HuH-7 (cell line): Measurements from ENCODE around the gene BMS1.
"Not testable (repeated sequence)": the region's sequence is repeated elsewhere in the genome, so short reads cannot be mapped to it uniquely, and the experiment has no call there.

Experiments used
- DNase-seq: peaks from one replicate; pipeline ENCODE4 v3.0.0; 2011; ENCODE audit warnings: low spot score

Gene BMS1

DNA sequence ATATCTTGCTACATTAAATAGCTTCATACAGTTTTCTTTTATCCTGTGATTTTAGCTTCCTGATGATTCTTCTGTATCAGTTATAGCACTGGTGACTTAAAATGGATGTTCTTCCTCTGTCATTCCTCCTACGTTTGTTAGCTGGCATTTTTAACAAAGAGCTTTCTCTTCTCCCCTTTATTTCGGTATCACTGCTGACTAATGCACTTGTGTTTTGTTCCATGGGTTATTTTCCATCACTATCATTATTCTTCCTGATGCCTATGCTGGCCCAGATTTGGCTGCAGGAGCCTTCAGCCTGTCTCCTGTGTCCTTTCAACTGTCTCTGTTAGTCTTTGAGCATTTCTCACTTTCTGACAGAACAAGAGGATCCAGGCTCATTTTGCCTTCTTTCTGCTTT lies 13.1 kb downstream of the BMS1 start:
- DNase-seq, result no peak

DNA sequence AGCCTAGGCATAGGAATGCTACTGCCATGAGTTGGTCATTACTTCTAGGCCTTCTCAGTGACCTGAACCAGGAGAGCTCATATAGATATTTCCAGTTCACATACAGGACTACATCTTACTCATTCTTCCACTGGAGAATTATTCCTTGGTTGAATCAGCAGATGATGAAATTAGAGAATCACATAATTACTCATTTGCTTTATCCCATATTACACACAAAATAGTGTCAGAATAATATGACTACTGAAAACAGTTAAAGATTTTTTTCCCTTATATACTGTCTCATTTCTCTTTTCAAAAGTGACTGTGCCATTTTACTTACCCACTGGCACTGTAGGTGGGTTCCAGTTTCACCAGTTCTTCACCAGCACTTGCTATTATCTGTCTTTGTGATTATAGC lies 18.5 kb downstream of the BMS1 start:
- no peak for DNase-seq

DNA sequence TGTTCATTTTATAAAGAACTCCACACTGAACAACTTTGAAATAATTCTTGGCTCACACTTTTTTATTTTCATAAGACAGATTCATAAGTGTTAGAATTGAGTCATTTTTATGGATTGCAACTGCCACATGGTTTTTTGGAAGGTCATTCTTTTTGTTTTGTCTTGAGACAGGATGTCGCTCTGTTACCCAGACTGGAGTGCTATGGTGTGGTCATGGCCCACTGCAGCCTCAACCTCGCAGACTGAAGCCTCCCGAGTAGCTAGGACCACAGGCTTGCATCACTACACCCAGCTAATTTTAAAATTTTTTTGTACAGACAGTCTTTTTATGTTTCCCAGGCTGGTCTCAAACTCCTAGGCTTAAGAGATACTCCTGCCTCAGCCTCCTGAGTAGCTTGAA lies 20.3 kb downstream of the BMS1 start:
- no peak for DNase-seq

DNA sequence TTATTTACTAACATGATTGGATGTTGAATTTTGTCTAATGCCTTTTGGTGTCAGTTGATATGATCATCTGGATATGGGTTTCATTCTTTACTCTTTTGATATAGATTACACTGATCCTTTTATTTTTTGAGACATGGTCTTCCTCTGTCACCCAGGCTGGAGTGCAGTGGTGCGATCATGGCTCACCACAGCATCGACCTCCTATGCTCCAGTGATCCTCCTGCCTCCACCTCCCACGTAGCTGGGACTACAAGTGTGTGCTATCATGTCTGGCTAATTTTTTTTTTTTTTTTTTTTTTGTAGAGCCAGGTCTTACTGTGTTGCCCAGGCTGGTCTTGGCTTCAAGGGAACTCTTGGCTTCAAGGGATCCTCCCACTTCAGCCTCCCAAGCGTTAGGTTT lies 27.1 kb downstream of the BMS1 start:
- DNase-seq, result no peak

DNA sequence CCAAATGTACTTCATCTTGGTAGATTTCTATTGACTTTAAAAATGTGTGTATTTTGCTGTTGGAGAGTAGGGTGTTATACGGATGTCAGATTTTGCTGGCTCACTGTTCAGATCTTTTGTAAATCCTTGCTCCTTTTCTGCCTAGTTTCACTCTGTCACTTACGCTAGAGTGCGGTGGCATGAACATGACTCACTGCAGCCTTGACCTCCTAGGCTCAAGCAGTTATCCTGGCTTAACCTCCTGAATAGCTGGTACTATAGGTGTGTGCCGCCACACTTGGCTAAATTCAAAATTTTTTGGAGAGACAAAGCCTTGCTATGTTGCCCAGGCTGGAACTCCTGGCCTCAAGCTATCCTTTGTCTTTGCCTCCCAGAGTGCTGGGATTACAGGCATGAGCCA lies 29.4 kb downstream of the BMS1 start:
- no peak for DNase-seq

DNA sequence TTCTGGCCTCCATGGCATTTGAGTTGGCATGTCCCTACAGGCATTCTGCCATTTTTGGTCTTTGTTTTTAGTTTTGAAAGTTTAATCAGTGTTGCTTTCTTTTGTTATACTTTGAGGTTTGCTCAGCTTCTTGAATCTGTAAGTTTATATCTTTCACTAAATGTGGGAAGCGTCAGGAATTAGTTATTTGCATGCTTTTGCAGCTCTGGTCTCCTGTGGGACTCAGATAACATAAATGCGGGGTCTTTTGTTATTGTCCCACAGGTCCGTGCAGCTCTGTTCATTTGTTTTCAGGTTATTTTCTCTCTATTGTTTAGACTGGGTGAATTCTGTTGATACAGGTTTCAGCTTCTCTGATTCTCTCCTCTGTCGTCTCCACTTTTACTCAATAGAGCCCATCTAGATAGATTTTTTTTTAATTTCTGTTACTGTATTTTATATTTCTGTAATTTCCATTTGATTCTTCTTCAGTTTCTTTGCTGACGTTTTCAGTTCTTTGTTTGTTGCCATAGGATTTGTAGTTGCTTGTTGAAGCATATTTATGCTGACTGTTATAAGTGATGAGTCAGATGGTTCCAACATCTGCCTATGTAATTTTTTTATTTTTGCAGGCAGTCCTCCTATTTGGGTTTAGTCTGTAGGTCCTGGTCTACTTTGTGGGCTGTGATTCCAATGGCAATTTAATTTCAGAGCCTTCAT lies 31.5 kb downstream of the BMS1 start:
- not testable (repeated sequence) for DNase-seq

DNA sequence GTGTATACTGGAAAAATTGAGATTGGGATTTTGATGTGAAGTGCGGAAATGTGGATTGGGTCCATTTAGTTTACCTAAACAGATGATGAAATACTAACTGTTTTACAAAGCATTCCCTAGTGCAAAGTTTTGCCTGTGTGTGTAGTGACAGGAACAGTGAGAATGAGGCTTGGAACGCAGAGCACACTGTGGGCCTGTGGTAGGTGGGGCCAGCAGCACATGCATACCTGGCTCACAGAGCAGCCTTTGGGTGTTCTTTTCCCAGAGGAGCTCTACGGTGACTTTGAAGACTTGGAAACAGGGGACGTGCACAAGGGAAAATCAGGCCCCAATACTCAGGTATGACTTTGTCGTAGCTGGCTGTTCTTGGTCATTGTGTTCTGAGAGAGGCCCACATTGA lies 33.7 kb downstream of the BMS1 start:
- not testable (repeated sequence) for DNase-seq

DNA sequence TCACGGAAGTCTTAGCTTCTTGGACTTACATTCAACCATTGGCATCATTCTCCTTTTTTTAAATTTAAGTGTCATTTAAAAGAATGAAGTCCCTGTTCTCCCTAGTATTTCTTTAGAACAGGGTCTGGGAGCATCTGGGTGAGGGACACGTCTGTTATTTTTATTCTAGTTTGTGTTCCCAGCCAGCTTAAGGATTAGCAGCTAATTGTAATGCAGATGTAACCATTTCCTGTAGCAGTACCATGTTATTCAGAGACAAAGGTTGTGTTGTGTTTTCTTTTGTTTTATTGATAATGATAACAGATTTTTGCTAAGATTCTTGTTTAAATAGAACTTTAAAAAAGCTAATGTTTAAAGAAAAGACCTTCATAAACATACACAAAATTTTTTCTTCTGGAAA lies 34.3 kb downstream of the BMS1 start:
- no peak for DNase-seq

DNA sequence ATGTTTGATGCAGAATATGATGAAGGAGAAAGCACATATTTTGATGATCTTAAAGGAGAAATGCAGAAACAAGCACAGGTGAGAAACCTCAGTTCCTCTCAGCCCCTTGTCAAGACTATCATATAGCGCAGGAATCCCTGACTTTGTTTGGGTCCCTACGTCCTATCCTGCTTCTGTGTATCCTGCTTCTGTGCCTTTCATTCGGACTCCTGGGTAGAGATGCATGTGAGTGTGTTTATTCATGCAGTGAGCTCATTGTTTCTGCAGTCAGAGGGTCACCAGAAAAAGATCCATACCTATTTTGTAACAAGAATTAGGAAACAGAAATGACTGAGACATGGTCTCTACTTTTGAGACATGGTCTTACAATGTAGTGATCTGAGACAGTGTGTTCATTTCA lies 34.8 kb downstream of the BMS1 start:
- DNase-seq, result not testable (repeated sequence)

DNA sequence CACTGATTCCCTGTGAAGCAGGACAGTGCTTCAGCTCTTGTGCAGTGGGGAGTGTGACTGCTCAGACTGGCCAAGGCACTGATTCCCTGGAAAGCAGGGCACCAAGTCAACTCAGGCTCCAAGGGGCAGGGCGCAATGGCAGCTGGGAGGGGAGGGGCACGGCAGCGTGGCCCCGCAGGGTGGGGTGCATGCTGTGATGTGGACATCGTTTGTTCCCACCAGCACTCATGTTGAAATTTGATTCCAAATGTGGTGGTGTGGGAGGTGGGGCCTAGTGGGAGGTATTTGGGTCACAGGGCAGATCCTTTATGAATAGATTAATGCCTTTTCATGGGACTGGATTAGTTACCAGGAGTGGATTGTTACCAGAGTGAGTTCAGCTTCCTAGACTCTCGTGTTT lies 44.2 kb downstream of the BMS1 start:
- DNase-seq, result not testable (repeated sequence)

DNA sequence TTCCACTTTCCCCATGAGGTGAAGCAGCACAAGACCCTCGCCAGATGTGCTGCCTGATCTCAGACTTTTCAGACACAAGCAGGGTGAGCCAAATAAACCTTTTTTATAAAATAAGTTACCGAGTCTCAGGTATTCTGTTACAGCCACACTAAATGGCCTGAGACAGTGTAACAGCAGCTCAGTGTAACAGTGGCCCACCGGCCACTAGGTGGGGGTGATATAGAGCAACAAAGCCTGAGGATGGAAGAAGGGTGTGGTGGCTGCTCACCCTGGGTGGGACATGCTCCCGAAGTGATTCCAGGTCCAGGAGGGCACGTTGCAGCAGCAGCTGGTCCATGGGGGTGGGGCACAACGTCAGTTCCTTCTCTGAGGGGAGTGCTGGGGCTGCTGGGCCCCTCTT lies 44.6 kb downstream of the BMS1 start:
- DNase-seq, result no peak

DNA sequence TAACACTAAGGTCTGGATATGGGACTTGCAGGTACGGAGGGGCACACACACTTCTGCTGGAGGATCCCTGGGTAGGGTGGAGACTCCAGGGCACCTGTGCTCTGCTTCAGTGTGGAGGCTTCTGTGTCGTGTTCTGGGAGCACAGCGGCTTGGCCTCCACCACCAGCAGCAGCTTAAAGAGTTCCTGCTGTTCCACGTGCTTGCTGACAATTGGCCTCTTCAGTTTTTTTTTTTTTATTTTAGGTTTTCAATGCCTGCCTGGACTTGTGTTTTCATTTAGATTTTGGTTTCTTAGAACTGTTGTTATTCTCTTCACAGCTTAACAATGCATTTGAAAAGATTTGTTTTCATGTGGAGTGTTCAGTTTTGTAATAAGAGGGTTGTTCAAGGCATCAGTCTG lies 45.8 kb downstream of the BMS1 start:
- not testable (repeated sequence) for DNase-seq

DNA sequence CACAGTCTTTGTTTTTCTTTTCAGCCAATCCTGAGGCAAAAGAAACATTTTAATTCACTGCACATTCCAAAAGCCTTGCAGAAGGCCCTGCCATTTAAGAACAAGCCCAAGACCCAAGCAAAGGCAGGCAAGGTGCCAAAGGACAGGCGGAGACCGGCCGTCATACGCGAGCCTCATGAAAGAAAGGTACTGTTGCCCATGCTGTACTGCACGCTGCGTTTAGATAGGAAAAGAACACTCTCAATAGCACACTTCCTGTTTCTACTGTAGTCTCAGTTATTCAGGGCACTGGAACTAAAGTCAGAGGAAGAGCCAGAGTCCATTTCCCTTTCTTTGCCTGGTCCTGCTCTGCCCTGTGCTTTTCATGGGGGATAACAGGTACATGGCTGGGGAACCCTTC lies 47.6 kb downstream of the BMS1 start:
- no peak for DNase-seq

DNA sequence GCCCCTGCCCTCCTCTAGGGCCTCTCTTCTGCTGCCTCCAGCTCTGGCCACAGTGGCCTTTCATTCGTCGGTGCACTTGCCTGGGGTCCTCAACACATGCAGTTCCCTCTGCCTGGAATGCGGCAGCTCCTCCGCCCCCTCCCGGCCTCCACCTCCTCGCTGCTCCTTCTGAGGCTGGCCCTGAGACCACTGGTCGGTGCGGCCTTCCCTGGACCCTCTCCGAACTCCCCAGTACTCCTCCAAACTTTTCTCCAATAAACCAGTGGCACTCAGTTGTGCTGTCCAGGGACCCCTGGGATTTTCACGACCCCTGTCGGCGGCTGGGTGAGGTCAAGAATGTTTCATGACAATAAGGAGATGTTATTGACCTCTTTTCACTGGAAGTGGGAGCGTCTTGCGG lies 53.5 kb downstream of the BMS1 start:
- no peak for DNase-seq

DNA sequence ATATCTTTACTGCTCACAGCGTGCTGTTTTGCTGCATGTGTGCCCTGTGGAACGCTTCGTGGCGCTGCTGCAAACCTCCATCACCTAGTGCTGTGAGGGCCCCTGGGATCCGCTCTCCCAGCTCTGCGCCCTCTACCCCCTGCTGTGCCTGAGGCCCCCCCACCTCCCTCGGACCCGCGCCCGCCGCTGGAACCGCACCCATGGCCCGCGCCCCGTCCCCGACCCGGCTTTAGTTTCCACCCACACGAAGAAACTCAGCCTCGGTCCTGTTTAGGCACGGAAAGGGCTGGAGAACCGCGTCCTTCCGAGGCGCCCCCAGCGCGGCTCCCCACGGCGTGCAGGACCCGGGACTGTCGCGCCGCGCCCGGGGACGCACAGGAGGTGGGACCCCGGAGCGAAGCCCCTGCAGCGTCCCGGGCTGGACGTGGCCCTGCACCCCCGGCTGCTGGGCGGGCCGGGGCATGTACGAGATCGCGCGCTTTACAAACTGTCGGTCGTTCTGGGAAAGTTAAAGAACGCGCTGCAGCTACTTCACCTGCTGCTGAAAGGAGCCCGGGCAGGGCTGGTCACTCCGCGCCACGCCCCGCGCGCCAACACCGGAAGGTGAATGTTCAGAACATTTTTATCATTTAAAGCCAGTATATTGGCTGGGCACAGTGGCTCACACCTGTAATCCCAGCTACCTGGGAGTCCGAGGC lies 54.3 kb downstream of the BMS1 start:
- peak; percentile 19 for DNase-seq

DNA sequence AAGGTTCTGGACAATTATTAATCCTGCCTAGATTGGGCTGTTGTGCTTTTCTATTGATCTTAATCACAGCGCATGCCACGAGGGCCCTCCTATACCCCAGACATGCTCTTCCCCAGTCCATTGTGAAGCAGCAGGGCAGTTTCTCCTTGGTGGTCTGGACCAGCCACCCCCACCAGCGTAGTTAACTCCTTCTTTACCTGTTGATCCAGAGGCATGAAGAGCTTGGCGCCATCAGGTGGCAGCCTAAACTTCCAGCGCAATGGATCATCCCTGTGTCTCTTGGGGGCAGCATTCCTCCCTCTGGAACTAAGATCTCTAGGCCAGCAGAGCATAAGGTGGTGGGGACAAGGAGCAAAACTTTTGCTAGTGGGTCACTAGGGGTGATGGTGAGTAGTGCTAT lies 62.2 kb downstream of the BMS1 start:
- DNase-seq, result not testable (repeated sequence)

DNA sequence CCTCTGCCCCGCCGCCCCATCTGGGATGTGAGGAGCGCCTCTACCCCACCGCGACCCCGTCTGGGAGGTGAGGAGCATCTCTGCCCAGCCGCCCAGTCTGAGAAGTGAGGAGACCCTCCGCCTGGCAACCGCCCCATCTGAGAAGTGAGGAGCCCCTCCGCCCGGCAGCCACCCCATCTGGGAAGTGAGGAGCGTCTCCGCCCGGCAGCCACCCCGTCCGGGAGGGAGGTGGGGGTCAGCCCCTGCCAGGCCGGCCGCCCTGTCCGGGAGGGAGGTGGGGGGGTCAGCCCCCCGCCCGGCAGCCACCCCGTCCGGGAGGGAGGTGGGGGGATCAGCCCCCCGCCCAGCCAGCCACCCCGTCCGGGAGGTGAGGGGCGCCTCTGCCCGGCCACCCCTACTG lies 64.7 kb downstream of the BMS1 start:
- not testable (repeated sequence) for DNase-seq

DNA sequence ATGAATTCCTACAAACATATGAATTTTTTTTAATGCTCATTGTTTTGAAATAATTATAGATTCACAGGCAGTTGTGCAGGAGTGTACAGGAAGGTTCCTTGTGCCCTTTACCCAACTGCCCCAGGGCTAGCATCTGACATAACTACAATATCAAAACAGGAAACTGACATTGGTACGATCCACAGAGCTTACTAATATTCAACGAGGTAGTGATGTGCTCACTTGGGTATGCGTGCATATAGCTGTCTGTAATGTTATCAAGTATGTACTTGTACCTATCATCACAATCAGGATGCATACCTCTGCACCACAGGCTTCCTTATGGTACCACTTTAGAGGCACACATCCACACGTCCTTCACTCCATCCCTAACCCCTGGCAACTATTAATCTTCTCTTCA lies 68.3 kb downstream of the BMS1 start:
- no peak for DNase-seq

DNA sequence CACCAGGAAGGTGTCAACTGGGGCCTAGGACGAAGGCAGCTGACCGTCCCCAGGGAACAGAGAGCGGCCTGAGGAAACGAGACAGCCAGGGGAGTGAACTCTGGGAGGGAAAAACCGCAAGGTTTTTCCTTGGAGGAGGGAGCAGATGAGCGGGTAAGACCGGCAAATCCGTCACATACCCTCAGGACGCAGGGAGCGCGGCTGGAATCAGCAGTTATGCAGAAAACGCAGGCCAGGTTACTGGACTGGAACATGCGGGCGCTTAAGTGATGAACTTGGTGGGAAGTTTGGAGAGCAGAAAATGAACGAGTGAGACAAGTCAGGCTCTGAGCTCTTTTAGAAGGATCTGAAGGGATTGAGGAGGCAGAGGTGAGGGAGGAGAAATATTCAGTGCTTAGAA lies 76.7 kb downstream of the BMS1 start:
- no peak for DNase-seq

DNA sequence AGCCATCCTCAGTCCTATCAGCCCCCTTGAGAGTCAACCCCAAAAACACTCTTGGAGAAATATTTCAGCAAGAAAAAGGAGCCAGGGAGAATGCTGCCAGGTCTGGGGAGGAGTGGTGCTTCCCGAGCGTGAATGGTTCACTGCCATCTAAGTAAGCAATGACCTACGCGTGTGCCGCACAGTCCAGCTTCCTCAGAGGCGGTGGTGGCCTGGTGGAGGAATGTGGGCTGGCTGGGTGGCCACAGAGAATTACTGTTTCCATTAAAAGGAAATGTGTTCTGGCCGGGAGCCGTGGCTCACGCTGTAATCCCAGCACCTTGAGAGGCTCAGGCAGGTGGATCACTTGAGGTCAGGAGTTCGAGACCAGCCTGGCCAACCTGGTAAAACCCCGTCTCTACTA lies 77.4 kb downstream of the BMS1 start:
- not testable (repeated sequence) for DNase-seq

DNA sequence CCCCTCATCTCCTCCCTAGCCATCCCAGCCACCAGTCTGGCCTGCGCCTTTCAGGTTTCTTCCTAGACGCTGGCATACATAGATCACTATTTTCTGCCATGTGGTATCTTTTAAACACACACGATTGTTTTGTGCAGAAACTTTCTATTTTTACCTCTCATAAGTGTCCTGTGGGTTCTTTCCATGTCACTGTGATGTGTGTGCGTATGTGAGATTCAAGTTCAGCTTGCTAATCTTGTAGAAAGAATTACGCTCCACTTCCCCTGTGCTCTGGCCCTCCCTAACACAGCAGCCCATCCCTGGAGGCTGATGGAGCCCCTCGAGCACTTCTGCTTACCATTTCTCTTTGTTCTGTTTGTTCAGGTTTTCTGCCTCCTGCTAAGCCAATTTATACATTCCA lies 80.2 kb downstream of the BMS1 start:
- DNase-seq, result not testable (repeated sequence)

DNA sequence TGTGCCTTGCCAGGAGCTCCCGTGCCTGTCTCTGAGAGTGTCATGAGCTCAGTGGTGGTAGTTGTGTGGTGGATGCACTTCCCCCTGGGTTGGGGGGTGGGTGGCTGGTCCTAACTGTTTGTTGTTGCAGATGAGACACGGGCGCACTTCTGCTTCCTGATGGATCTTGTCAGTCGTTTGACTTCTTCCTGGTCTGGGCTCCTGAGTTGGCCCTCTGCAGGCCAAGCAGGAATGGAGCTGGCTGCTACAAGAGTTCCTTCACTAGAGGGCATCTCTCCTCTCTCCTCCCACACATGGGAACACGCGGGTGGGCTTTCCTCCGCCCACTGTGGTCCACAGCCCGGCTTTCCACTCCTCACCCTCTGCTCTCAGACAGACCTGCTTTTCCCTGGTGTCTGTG lies 82.0 kb downstream of the BMS1 start:
- DNase-seq, result no peak

DNA sequence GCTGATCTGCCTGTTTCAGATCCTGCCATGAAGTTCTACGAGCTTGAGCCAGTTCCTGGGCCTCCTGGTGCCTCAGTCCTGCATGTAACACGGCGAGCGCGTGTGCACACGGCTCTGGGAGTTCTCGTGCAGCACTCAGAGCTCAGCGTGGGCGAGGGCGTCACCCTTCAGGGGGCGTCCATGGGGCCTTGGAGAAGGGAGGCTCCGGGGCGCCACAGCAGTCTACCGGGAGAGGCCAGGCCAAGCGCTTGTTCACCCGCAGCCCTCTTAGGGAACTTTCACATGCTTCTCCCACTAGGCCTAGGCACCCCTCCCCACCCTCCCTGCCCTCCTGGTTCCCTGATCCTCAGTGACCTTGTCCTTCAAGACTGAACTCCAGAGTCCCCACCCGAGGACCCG lies 83.1 kb downstream of the BMS1 start:
- DNase-seq, result no peak
